NCI-H526 treated with DMSO at 0.1 percent for 48 hours (cell line): ENCODE data around the gene CDC42BPB.
"Not testable (repeated sequence)": the region's sequence is repeated elsewhere in the genome, so short reads cannot be mapped to it uniquely, and the experiment has no call there.

Experiments used
- DNase-seq: peaks from one replicate; lab custom pipeline; 2025; lab: John Stamatoyannopoulos, UW

Gene CDC42BPB

DNA sequence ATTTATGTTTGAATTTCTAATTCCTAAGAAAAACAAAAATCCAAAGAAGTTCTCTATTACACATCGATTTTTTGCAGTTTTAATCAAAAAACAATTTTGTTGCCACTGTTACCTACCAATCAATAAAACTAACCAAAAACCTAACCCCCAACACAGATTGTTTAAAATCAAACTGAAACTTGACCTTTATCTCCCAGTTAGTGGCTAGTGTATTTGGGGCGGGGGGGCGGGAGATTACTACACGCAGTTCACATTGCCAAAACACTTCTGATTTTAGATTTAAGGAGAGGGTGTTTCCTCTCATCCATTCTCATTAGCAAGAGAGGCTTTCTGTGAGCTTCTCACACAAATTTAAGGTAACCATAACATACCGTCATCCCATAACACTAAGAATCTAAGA is 6.4 kb downstream of the CDC42BPB start:
- no peak for DNase-seq

DNA sequence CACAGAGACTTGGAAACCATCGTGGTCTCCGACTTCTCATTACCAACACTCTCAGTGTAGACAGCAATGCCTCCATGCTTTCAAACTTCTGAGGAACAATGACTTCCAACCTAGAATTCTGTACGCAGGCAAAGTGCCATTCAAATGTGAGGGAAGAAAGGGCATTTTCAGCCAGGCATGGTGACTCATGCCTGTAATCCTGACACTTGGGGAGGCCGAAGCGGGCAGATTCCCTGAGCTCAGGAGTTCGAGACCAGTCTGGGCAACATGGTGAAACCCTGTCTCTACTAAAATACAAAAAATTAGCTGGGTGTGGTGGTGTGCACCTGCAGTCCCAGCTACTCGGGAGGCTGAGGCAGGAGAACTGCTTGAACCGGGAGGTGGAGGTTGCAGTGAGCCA is 9.9 kb downstream of the CDC42BPB start:
- DNase-seq: not testable (repeated sequence)

DNA sequence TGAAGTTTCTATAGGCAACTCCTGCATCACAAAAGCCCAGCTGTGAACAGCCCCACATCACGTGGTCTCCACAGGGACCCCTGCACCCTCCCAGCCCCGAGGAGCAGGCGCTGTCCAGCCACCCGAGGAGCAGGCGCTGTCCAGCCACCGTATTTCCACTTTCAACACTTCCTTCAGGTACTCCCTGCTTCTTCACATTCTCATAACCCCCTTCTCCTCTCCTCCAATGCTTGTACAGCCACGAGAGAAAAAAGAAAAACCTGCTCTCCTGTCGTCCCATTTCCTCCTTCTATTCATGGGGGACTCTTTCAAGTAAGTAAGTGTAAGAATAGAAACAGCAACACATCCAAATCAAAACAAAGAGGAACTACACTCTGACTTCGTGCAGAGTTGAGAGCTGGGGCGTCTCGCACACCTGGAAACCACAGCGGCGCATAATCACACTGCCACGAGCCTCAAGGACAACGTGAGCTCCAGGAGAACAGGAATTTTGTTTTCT is 11.9 kb downstream of the CDC42BPB start:
- no peak for DNase-seq

DNA sequence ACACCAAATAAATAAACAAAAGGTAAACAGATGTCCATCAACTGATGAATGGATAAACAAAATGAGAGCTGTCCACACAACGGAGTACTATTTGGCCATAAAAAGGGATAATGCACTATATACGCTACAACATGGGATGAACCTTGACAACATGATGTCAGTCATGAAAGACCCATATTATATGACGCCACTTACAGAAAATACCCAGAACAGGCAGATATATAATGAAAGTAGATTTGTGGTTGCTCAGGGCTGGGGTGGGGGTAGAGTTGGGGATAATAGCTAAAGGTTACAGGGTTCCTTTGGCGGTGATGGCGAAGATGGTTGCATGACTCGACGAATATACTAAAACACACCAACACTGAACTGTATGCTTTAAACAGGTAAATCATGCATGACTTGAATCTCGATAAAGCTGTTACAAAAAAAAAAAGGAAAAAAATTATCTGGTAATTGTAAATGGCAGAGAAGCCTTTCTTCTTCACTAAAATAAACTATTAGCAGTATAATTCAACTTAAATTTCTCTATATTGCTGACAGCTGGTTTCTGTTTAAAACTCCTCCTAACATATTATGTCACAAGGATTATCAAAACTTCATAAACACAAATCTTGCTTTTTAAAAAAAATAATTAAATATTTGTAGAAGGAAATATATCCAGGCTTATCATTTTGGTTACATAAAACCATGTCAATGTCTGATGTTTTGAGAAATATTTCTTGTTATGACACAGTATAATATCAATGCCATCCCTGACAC is 13.9 kb downstream of the CDC42BPB start:
- DNase-seq: no peak

DNA sequence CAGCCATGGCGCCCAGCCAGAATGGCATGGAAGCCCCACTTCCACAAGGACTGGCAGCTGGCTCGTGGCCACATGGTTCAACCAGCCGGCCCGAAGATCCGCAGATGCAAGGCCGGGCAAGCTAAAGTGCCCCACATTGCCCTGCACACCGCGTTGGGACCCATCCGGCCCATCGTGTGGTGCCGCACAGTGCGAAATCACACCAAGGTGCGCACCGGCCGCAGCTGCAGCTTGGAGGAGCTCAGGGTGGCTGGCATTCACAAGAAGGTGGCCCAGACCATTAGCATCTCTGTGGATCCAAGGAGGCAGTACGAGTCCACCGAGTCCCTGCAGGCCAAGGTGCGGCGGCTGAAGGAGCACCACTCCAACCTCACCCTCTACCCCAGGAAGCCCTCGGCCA is 15.9 kb downstream of the CDC42BPB start:
- DNase-seq: no peak

DNA sequence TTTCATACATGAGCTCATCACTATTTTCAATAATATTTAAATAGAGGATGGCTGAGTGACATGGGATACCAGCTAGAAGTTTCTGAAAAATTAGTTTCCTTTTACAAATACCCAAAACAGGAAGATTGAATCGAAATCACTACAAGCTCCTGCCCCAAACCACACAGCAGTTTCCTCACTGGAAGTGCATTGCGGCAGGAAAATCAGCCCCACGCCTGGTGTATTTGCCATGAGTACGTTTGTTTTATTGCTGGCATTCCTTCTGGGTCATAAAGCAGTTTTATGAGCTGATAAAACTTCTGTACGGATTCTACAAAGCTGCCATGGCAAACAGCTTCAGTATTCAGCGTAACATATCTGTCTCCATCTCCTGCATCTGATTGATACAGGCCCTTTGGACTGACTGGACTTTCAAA is 23.7 kb downstream of the CDC42BPB start:
- peak; percentile 24 for DNase-seq

DNA sequence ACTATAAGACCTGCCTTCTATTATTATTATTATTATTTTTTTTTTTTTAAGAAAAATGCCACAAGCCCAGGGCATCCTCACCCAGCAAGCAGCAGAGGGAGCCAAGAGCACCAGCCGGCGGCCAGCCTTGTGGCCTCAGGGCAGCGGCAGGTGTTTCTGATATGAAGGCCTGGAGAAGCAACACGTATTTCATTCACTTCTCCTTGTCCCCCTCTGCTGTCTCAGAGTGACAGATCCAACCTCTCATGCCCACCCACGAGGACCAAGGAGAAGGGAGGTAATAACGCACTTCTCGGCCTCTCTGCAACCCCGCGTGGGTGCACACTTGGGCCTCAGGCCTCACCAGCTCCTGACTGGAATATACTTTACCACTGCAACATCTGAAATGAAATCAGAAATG is 25.4 kb downstream of the CDC42BPB start:
- peak; percentile 41 for DNase-seq

DNA sequence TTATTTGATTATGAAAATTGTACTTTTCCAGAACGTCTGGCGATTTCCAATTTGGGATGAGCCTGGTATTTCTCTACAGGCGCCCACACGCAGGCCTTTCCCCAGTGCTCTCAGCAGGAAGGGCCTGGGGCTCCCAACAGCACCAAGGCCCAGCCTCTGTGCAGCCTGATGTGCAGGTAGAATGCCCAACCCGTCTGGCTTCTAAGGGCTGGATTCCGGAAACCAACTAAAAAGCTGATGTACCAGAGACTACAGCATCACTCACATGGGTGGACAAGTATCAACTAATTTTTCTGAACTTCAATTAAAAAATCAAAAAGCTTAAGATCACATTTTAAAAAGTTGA is 25.8 kb downstream of the CDC42BPB start:
- DNase-seq: peak; percentile 71

DNA sequence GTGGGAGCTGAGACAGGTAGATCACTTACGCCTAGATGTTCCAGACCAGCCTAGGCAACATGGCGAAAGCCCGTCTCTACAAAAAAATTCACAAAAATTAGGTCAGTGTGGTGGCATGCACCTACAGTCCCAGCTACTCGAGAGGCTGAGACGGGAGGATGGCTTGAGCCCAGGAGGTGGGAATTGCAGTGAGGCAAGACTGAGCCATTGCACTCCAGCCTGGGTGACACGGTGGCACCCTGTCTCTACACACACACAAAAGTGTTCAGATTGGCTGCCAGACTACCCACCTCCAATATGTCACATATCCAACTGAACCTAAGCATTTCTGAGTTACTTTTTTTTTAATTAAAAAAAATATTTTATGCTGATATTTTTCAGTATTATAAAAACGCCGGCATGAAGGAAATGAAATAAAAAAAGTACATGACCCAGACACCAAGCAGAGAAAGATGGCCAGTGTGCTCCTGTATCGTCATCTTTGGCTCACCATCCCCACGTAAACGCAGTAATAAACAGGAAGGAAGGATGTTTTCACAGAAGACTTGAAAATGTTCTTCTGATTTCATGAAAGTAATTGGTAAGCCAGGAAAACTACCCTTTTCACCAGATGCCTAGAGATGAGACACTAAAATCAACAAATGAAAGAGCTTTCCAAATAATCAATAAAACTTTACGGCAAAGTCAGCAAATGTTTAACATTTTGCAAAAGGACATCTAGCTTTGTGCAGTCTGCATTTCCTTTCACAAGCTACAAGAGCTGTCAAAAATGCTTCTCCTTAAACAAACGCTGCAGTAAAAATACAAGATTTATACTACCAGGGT is 26.4 kb downstream of the CDC42BPB start:
- DNase-seq: no peak

DNA sequence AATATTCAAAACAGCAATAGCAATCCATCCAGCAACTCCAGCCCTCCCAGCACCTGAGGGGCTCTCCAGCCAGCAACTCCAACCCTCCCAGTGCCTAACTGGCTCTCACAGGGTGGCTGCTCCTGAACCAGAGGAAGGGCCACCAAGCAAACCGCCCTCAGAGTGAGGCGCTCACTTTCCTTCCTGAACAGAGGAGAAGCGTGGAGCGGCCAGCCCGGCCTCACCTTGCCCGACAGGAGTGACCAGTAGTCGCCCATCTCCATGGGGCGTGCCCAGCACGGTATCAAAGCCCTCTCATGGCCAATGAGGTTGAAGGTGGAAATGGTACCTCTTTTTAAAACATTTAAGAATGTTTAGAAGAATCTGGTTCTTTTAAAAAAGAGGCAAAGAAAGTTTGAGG is 27.4 kb downstream of the CDC42BPB start:
- no peak for DNase-seq

DNA sequence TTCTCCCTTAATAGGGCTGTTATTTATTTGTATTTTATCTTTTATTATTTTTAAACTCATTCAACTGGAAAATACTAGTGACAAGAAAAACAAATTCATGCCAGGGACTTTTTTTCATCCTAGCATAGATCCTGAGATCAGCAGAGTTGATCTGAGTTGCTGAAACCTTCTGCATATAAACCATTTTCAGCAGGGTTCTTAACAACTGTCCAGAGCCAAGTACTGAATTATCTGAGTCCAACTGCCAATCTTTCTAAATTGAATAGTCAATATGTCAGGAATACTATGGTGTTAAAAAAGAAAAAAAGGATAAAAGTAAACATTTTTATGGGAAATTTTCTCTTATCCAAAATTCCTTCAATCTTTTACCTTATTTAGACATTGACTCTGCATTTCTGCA is 28.6 kb downstream of the CDC42BPB start:
- no peak for DNase-seq

DNA sequence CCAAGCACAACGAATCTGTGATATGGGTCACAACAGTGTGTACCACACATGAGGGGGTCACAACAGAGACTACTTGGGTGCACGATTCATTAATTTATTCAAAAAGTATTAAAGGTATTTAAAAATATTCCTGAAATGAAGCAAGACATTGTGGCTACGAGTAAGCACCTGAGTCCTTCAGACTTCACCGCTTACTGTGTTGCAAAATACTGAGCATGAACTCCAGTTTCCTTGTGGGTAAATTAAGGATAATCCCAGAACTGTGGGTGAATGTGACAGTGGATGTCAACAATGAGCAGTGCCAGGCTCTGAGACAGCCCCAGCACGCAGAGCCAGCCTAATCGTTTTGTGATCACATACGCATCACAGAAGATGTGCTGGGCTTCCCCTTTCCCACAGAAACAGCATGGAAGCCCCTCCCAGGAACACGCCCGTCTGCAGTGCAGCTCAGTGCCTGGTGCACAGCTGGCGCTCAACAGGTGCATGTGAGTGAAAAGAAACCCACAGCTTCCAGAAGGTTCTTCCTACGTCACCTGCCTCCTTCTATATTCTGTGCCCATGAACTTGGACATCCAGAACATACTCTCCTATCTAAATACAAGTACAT is 29.1 kb downstream of the CDC42BPB start:
- no peak for DNase-seq

DNA sequence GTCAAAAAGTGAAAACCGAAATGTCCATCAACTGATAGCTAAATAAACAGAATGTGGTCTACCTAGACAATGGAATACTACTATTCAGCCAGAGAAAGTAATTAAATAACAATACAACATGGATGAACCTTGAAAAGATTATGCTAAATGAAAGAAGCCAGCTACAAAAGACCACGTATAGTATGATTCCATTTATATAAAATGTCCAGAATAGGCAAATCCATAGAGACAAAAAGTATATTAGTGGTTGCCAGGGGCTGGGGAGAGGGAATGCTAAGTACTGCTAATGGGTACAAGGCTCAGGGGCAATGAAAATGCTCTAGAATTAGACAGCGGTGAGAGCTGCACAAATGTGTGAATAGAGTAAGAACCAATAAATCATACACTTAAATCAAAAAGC is 29.9 kb downstream of the CDC42BPB start:
- DNase-seq: no peak

DNA sequence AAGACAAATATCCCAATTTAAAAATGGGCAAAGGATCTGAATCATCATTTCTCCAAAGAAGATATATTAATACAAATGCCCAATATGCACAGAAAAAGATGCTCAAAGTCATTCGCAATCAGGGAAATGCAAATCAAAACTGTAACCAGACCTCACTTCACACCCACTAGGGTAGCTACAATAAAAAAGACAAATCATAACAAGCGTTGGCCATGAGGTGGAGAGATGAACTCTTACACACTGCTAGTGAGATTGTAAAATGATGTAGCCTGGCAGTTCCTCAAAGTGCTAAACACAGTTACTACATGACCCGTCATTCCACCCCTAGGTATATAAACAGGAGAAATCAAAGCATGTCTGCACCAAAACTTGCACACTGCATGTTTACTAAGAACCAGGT is 30.4 kb downstream of the CDC42BPB start:
- no peak for DNase-seq

DNA sequence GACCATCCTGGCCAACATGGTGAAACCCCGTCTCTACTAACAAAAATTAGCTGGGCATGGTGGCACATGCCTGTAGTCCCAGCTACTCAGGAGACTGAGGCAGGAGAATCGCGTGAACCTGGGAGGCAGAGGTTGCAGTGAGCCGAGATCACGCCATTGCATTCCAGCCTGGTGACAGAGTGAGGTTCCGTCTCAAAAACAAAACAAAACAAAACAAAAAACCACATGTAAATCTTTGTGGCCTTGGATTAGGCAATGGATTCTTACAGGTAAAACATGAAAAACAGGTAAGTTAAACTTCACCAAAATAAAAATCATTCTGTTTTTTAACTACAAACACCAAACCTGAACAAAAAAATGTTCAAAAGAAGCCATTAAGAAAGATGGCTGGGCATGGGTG is 31.2 kb downstream of the CDC42BPB start:
- not testable (repeated sequence) for DNase-seq

DNA sequence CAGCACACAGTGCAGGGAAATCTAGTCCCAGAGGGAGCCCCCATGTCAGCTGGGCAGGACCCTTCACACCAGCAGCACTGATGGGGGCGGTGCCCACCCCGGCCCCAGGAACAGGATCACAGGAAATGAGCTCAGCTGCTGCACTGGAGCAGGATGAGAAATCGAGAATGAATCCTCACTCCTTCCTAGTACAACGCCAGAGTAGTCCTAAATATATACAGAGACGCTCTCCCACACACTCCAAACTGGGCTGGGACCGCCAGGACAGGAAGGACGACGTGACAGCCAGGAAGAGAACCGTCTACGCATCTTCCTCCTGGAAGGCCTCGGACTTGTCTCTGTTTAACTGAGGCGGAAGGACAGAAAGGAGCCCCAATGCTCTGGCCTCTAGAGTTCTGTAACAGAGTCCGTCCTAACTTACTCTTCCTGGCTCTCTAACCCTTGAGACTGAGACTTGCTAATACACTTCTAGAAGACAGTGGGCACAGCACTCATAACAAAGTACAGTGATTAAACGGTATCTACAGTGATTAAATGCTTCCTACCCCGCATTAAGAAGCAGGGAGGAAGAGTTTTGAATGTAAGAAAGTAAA is 33.4 kb downstream of the CDC42BPB start:
- no peak for DNase-seq

DNA sequence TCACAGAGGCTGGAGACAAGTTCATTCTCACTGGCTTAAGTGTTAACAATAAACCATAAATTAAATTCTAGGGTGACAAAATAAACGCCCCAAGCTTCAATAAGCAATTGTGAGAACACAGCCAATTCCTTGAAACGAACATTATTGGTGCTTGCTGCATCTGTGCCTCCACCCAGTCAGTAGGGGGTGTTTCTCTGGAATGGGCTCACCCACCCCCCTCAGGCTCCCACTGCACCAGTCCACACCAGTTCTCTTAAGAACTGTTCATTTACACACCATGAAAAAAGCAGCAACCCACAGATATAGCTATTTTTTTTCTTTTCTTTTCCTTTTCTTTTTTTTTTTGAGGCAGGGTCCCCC is 34.7 kb downstream of the CDC42BPB start:
- DNase-seq: no peak

DNA sequence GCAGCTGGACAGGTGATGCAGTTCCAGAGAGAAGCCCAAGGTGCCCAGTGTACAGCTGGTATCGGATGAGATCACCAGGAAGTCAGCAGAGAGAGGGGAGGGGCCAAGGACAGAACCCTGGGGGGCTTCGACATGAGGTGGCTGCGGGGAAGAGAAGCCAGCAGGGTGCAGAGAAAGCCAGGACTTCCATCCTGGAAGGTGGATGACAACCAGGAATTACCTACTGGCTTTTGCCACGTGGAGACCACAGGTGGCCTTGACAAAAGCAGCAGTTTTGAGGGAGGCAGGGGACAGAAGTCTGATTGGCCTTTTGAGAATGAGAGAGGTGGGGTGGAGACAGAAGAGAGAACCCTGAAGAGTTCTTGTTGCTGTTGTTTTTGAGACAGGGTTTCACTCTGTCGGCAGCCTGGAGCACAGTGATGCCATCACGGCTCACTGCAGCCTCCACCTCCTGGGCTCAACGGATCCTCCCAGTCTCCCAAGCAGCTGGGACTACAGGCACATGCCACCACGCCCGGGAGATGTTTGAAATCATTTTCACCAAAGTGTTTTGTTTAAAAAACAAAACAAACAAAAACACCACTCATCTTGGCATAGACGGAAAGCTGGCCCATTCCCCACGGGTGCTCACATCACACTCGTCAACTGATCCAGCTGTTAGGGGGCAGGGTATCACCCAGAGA is 35.2 kb downstream of the CDC42BPB start:
- no peak for DNase-seq

DNA sequence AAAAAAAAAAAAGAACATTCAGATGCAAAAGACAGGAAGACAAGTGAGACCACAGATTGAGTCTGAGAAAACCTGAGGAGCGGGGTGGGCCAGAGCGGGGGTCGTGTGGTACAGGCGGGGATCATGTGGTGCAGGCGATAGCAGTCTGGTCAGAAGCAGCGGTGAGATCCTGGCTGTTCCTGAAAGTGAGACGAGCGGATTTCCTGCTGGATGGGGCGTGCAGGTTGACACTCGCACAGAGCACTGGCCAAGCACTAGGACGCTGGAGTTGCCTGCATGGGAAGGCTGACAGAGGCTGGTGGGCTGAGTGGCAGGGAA is 35.7 kb downstream of the CDC42BPB start:
- no peak for DNase-seq

DNA sequence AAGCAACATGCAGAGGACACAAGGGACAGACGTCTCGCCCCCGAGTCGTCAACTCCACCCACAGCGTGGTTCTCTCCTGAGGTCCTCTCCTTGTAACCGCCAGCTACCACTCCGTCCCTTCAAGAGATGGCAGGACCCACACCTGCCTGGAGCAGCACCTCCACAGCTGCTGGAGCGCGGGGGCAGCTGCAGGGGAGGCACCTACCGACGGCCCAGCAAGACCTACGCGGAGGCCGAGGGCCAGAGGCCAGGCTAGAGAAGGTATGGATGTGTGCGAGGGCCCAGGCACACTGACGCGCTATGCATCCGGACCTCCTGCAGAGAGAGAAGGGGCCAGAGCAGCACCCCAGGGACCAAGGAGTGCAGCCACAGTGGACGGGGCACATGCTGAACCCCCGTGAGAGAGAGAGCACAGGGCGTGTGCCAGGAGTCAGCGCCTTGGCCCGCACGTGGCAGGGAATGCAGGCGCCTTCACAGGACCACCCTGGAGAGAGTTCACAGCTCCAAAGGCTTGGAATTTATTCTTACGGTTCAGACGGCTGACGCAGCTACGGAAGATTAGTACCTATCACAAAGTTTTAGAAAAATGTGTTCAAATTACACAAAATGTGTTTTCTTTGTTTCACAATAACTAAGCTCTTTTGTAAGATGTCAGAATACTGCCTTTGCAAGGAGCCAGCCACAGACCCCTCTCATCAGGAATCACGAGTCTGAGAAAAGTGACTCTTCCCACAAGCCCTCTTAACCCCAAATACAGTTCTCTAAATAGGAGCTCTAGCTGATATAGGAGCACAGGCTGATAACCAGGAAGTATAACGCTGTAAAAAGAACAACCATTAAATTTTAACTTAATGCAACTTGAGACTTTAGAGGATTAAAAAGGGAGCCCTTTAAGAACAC is 36.8 kb downstream of the CDC42BPB start:
- DNase-seq: no peak

DNA sequence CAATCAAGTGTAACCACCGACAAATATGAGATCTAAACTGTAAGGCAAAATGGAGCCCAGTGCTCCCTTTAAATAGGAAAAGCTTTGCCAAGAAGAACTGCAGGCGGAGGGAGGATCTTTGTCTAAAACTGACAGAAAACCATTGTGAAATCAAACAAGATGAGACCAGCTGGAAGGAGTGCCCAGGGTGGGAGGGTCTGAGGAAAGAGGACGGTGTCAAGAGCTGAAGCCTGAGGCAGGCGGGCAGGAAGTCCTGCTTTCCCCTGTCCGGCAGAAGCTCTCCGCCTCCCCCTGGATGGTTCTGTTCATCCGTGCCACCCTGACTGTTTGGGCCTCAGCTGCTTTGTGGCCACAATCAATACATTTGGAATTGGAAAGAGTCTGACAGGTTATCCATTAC is 37.5 kb downstream of the CDC42BPB start:
- no peak for DNase-seq
